OCI-LY7 (cell line): ENCODE measurements around the gene MARK3.

Experiments used
- CTCF ChIP-seq: fragments of 200-600 bp; sonication (generic); conservative IDR thresholded peaks from 2 replicates; pipeline ENCODE4 v1.5.1; 2014; ENCODE audit warnings: mild to moderate bottlenecking, antibody characterized with exemption, low read length, moderate library complexity, mixed read lengths
- EZH2phosphoT487 ChIP-seq: fragments of 200-600 bp; sonication (generic); IDR thresholded peaks from 2 replicates; pipeline ENCODE4 v1.6.1; 2018; ENCODE audit warnings: low read depth, borderline replicate concordance, mild to moderate bottlenecking, mixed run types, antibody characterized with exemption, low read length, moderate library complexity, mixed read lengths

GRCh38 chr14:103362780-103363179 lies 22.4 kb upstream of the MARK3 start:
- TF ChIP-seq CTCF: no peak
- TF ChIP-seq EZH2phosphoT487: no peak
